ENCODE measurements around the gene CEACAM18.

The CEACAM18 gene

GRCh38 chr19:51501594-51502263 is 23.4 kb downstream of the CEACAM18 start, which contains the start of gene SIGLEC12:
TSS of gene SIGLEC12 (minus strand) at chr19:51501800. CDS start at chr19:51501733, 67 bp downstream.
- TF ChIP-seq REST (IDR thresholded peaks at IDR 0.05; ENCODE audit: insufficient read depth in 1 of 2, low read depth in 2 of 2, low read length in 2 of 2) (no peak), POLR2AphosphoS5 (IDR thresholded peaks at IDR 0.05; ENCODE audit: low read depth, low read length) (no peak), TAF1 (IDR thresholded peaks at IDR 0.05; ENCODE audit: borderline replicate concordance, insufficient read depth, low read length) (no peak), FOXP2 (optimal IDR thresholded peaks at IDR 0.05; ENCODE audit: borderline replicate concordance, extremely low read depth, extremely low read length, insufficient read depth) (no peak), SIN3A (IDR thresholded peaks at IDR 0.05; ENCODE audit: borderline replicate concordance, insufficient read depth, low read length) (no peak)

GRCh38 chr19:51503286-51503817 is 25.0 kb downstream of the CEACAM18 start:
- TF ChIP-seq POLR2AphosphoS5 (IDR thresholded peaks at IDR 0.05; ENCODE audit: low read depth, low read length) (no peak), SIN3A (IDR thresholded peaks at IDR 0.05; ENCODE audit: borderline replicate concordance, insufficient read depth, low read length) (no peak), TAF1 (IDR thresholded peaks at IDR 0.05; ENCODE audit: borderline replicate concordance, insufficient read depth, low read length) (no peak), FOXP2 (optimal IDR thresholded peaks at IDR 0.05; ENCODE audit: borderline replicate concordance, extremely low read depth, extremely low read length, insufficient read depth) (no peak), REST (IDR thresholded peaks at IDR 0.05; ENCODE audit: insufficient read depth in 1 of 2, low read depth in 2 of 2, low read length in 2 of 2) (no peak)

GRCh38 chr19:51503896-51504295 is 25.6 kb downstream of the CEACAM18 start:
- TF ChIP-seq SIN3A (IDR thresholded peaks at IDR 0.05; ENCODE audit: borderline replicate concordance, insufficient read depth, low read length) = no peak

GRCh38 chr19:51505904-51506303 is 27.6 kb downstream of the CEACAM18 start:
- TF ChIP-seq TAF1 (IDR thresholded peaks at IDR 0.05; ENCODE audit: borderline replicate concordance, insufficient read depth, low read length) (no peak), FOXP2 (optimal IDR thresholded peaks at IDR 0.05; ENCODE audit: borderline replicate concordance, extremely low read depth, extremely low read length, insufficient read depth) (no peak), SIN3A (IDR thresholded peaks at IDR 0.05; ENCODE audit: borderline replicate concordance, insufficient read depth, low read length) (no peak), POLR2AphosphoS5 (IDR thresholded peaks at IDR 0.05; ENCODE audit: low read depth, low read length) (no peak), REST (IDR thresholded peaks at IDR 0.05; ENCODE audit: insufficient read depth in 1 of 2, low read depth in 2 of 2, low read length in 2 of 2) (no peak)

GRCh38 chr19:51507192-51507591 is 28.9 kb downstream of the CEACAM18 start:
- TF ChIP-seq REST (IDR thresholded peaks at IDR 0.05; ENCODE audit: insufficient read depth in 1 of 2, low read depth in 2 of 2, low read length in 2 of 2) = no peak
- TF ChIP-seq FOXP2 (optimal IDR thresholded peaks at IDR 0.05; ENCODE audit: borderline replicate concordance, extremely low read depth, extremely low read length, insufficient read depth) = no peak
- no peak for TF ChIP-seq SIN3A (IDR thresholded peaks at IDR 0.05; ENCODE audit: borderline replicate concordance, insufficient read depth, low read length)
- no peak for TF ChIP-seq POLR2AphosphoS5 (IDR thresholded peaks at IDR 0.05; ENCODE audit: low read depth, low read length)
- no peak for TF ChIP-seq TAF1 (IDR thresholded peaks at IDR 0.05; ENCODE audit: borderline replicate concordance, insufficient read depth, low read length)
